DOHH2 (cell line): ENCODE results near the gene KIF6.

Experiments
- H3F3A ChIP-seq: fragments of 200-600 bp; sonication (generic), shearing (Covaris generic); 2 replicates; pipeline ENCODE4 v1.6.0; 2016; ENCODE audit warnings: antibody characterized with exemption, mild to moderate bottlenecking; ENCODE audit not compliant: control insufficient read depth, insufficient read depth
- H3K27ac ChIP-seq: fragments of 200-600 bp; sonication (generic); 2 replicates; pipeline ENCODE4 v1.5.1; 2014; ENCODE audit warnings: low read depth, mild to moderate bottlenecking, low read length, moderate library complexity
- H3K27me3 ChIP-seq: fragments of 200-600 bp; sonication (generic); 2 replicates; pipeline ENCODE4 v1.6.1; 2014; ENCODE audit warnings: mild to moderate bottlenecking, low read length, mixed read lengths; ENCODE audit not compliant: control insufficient read depth
- H3K36me3 ChIP-seq: fragments of 200-600 bp; sonication (generic); 2 replicates; pipeline ENCODE4 v1.6.1; 2014; ENCODE audit warnings: mild to moderate bottlenecking, low read length, moderate library complexity, mixed read lengths; ENCODE audit not compliant: control insufficient read depth
- H3K4me1 ChIP-seq: fragments of 200-600 bp; sonication (generic); 2 replicates; pipeline ENCODE4 v1.6.1; 2014; ENCODE audit warnings: mild to moderate bottlenecking, low read length, mixed read lengths; ENCODE audit not compliant: control insufficient read depth
- H3K4me2 ChIP-seq: fragments of 200-600 bp; sonication (generic); 2 replicates; pipeline ENCODE4 v1.6.0; 2014; ENCODE audit warnings: mild to moderate bottlenecking, low read length, moderate library complexity
- H3K4me3 ChIP-seq: fragments of 200-600 bp; sonication (generic); 2 replicates; pipeline ENCODE4 v1.5.1; 2014; ENCODE audit warnings: mild to moderate bottlenecking, low read length, mixed read lengths
- H3K79me2 ChIP-seq: fragments of 200-600 bp; sonication (generic); 2 replicates; pipeline ENCODE4 v1.6.1; 2014; ENCODE audit warnings: mild to moderate bottlenecking, low read length, mixed read lengths; ENCODE audit not compliant: control insufficient read depth
- H3K9me2 ChIP-seq: fragments of 200-600 bp; sonication (generic); replicated peaks from 2 replicates; pipeline ENCODE4 v1.6.1; 2014; ENCODE audit warnings: mild to moderate bottlenecking, low read length, mixed read lengths; ENCODE audit not compliant: control insufficient read depth
- H3K9me3 ChIP-seq: fragments of 200-600 bp; sonication (generic); 2 replicates; pipeline ENCODE4 v1.6.1; 2014; ENCODE audit warnings: antibody characterized with exemption, low read length, mixed read lengths; ENCODE audit not compliant: control insufficient read depth, insufficient read depth
- H4K20me1 ChIP-seq: fragments of 200-600 bp; sonication (generic); 2 replicates; pipeline ENCODE4 v1.6.0; 2014; ENCODE audit warnings: low read depth, mild to moderate bottlenecking, antibody characterized with exemption, low read length, moderate library complexity; ENCODE audit not compliant: control insufficient read depth, insufficient read depth
- CTCF ChIP-seq: fragments of 200-600 bp; sonication (generic); IDR thresholded peaks from one replicate; pipeline ENCODE4 v1.5.1; 2014; ENCODE audit warnings: antibody characterized with exemption, mild to moderate bottlenecking, low read depth, low read length; ENCODE audit not compliant: poor library complexity, severe bottlenecking
- EZH2phosphoT487 ChIP-seq: fragments of 200-600 bp; sonication (generic); IDR thresholded peaks from 2 replicates; pipeline ENCODE4 v1.6.1; 2017; ENCODE audit warnings: borderline replicate concordance, mild to moderate bottlenecking, antibody characterized with exemption, low read length, moderate library complexity, mixed read lengths

Gene KIF6

GRCh38 chr6:39476670-39477069 is 248.5 kb downstream of the KIF6 start:
- H3K9me3 ChIP-seq = no peaks in the 10 kb centered on the region
- H3K36me3 ChIP-seq = no peaks in the 10 kb centered on the region
- no peak overlapping the region for H3K27ac ChIP-seq

GRCh38 chr6:39476151-39476550 is 249.1 kb downstream of the KIF6 start:
- Histone ChIP-seq H3K4me2 (no peak overlapping the region), H4K20me1 (no peaks in the 10 kb centered on the region), H3K36me3 (no peaks in the 10 kb centered on the region), H3K27me3 (0 out of 2 replicates have a peak, but pooled peaks cover 6% of the 10 kb centered on the region), H3F3A (no peaks in the 10 kb centered on the region), H3K9me2 (no peaks in the 10 kb centered on the region), H3K9me3 (no peaks in the 10 kb centered on the region), H3K27ac (no peak overlapping the region), H3K79me2 (no peaks in the 10 kb centered on the region), H3K4me1 (no peaks in the 10 kb centered on the region), H3K4me3 (no peak overlapping the region)
- TF ChIP-seq CTCF (no peak), EZH2phosphoT487 (no peak)

More at GRCh38 chr6:39476670-39477069, 248.5 kb downstream of the KIF6 start:
- no peak overlapping the region for H3K4me2 ChIP-seq
- no peaks in the 10 kb centered on the region for H3K79me2 ChIP-seq
- H3K4me1 ChIP-seq = no peaks in the 10 kb centered on the region
- H3K9me2 ChIP-seq = no peaks in the 10 kb centered on the region
- no peak overlapping the region for H3K4me3 ChIP-seq
- H3F3A ChIP-seq = no peaks in the 10 kb centered on the region
- H3K27me3 ChIP-seq = 0 out of 2 replicates have a peak, but pooled peaks cover 6% of the 10 kb centered on the region
- H4K20me1 ChIP-seq = no peaks in the 10 kb centered on the region
- TF ChIP-seq EZH2phosphoT487 (no peak), CTCF (no peak)

- Histone ChIP-seq H3K4me2 (no peak overlapping the region), H3K4me3 (no peak overlapping the region), H3K36me3 (no peaks in the 10 kb centered on the region)
Measured at GRCh38 chr6:39471954-39472659, 253.1 kb downstream of the KIF6 start.

More at GRCh38 chr6:39471954-39472659, 253.1 kb downstream of the KIF6 start:
- no peaks in the 10 kb centered on the region for H3K79me2 ChIP-seq
- TF ChIP-seq CTCF (no peak), EZH2phosphoT487 (no peak)
- no peaks in the 10 kb centered on the region for H3F3A ChIP-seq
- H3K27ac ChIP-seq = no peak overlapping the region
- 0 out of 2 replicates have a peak, but pooled peaks cover 6% of the 10 kb centered on the region for H3K27me3 ChIP-seq
- H4K20me1 ChIP-seq = no peaks in the 10 kb centered on the region
- no peaks in the 10 kb centered on the region for H3K9me3 ChIP-seq
- no peaks in the 10 kb centered on the region for H3K4me1 ChIP-seq
- H3K9me2 ChIP-seq = no peaks in the 10 kb centered on the region
